Measurements from ENCODE around the gene THADA. TPM values are rescaled to one million over a fixed set of nuclear protein-coding genes. Genes with fewer than 3 reads are reported as not detected.
"Not testable (repeated sequence)": the region's sequence is repeated elsewhere in the genome, so short reads cannot be mapped to it uniquely, and the experiment has no call there.

Gene THADA
- total RNA-seq, result 10 to 100 TPM; 32.0 to 32.1 TPM

- peak; percentile 100 for DNase-seq
- peak within 1 kb of the TSS; percentile 95 for H3K27ac Mint-ChIP-seq
- H3K4me3 Mint-ChIP-seq, result peak within 1 kb of the TSS; percentile 93
- no peaks in the 10 kb centered on the region for H3K27me3 Mint-ChIP-seq
- peaks cover 41% of the 10 kb centered on the region for H3K4me1 Mint-ChIP-seq
- CTCF ChIA-PET, result interaction anchor here (0.7 to 4.1 kb wide), 12 partner anchors 10 to 795 kb away, joined by 3 to 24 read pairs (median 5); no protein-coding TSS in a partner anchor
- peaks cover 8% of the 10 kb centered on the region for H3K36me3 Mint-ChIP-seq
- peak; percentile 98 for ATAC-seq
- no peaks in the 10 kb centered on the region for H3K9me3 Mint-ChIP-seq (ENCODE audit: low read depth)
Observed at GRCh38 chr2:43595603-43596412, at the start of gene THADA. THADA (minus strand) TSS chr2:43596038; CDS start chr2:43592392, 3,646 bp downstream.

DNA sequence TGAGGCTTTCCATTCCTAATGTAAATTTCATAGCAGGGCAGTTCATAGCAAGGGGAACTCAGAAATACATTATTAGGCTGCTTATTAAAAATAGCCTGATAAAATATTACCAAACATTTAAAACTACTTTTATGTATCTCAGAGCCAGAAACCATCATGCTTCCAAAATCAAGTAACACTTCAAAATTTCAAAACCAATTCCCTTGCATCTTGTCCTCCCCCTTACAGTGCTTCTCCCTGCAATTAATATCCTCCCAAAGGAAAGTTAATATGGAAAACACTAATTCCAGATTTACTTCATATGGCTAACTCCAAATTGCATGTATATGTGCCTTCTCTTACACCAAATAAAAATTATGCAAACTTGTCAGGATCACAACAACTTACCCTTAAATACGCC, 47.8 kb upstream of the THADA start:
- no peak overlapping the region for H3K4me3 Mint-ChIP-seq
- DNase-seq (no peak), ATAC-seq (no peak)
- peaks cover 2% of the 10 kb centered on the region for H3K36me3 Mint-ChIP-seq
- no peaks in the 10 kb centered on the region for H3K4me1 Mint-ChIP-seq
- H3K9me3 Mint-ChIP-seq (ENCODE audit: low read depth), result no peaks in the 10 kb centered on the region
- H3K27me3 Mint-ChIP-seq, result peaks cover 22% of the 10 kb centered on the region
- CTCF ChIA-PET, result no interaction called here
- no peak overlapping the region for H3K27ac Mint-ChIP-seq

- CTCF ChIA-PET, result no interaction called here
- DNase-seq (no peak), ATAC-seq (no peak)
- Mint-ChIP-seq H3K4me3 (no peak overlapping the region), H3K4me1 (peaks cover 6% of the 10 kb centered on the region), H3K27me3 (peaks cover 23% of the 10 kb centered on the region), H3K36me3 (peaks cover 2% of the 10 kb centered on the region), H3K9me3 (ENCODE audit: low read depth) (no peaks in the 10 kb centered on the region), H3K27ac (no peak overlapping the region)
Observed at GRCh38 chr2:43642363-43642762, 46.5 kb upstream of the THADA start.

GRCh38 chr2:43637030-43637803, 41.4 kb upstream of the THADA start, which contains the start of gene PLEKHH2:
PLEKHH2 (plus strand) TSS chr2:43637260; CDS start chr2:43644674, 7,414 bp downstream.
- peaks cover 48% of the 10 kb centered on the region for H3K27me3 Mint-ChIP-seq
- H3K9me3 Mint-ChIP-seq (ENCODE audit: low read depth), result no peaks in the 10 kb centered on the region
- peak; percentile 91 for DNase-seq
- peak within 1 kb of the TSS; percentile 80 for H3K4me3 Mint-ChIP-seq
- peak within 1 kb of the TSS; percentile 66 for H3K27ac Mint-ChIP-seq
- ATAC-seq, result peak; percentile 100
- CTCF ChIA-PET, result interaction anchor here (0.8 to 1.0 kb wide), 5 partner anchors 19 to 140 kb away, joined by 3 to 4 read pairs (median 3); no protein-coding TSS in a partner anchor
- peaks cover 15% of the 10 kb centered on the region for H3K4me1 Mint-ChIP-seq
- peaks cover 2% of the 10 kb centered on the region for H3K36me3 Mint-ChIP-seq

- peak; percentile 46 for DNase-seq
- ATAC-seq, result peak; percentile 27
- CTCF ChIA-PET, result interaction anchor here (0.8 to 0.9 kb wide), 4 partner anchors 18 to 140 kb away, joined by 3 to 4 read pairs (median 3); no protein-coding TSS in a partner anchor
- H3K4me3 Mint-ChIP-seq, result peak overlapping the region; percentile 80
- H3K36me3 Mint-ChIP-seq, result peaks cover 2% of the 10 kb centered on the region
- H3K9me3 Mint-ChIP-seq (ENCODE audit: low read depth), result no peaks in the 10 kb centered on the region
- H3K4me1 Mint-ChIP-seq, result peaks cover 15% of the 10 kb centered on the region
- peak overlapping the region; percentile 66 for H3K27ac Mint-ChIP-seq
- H3K27me3 Mint-ChIP-seq, result peaks cover 54% of the 10 kb centered on the region
Observed at GRCh38 chr2:43636621-43637020, 40.8 kb upstream of the THADA start.

DNA sequence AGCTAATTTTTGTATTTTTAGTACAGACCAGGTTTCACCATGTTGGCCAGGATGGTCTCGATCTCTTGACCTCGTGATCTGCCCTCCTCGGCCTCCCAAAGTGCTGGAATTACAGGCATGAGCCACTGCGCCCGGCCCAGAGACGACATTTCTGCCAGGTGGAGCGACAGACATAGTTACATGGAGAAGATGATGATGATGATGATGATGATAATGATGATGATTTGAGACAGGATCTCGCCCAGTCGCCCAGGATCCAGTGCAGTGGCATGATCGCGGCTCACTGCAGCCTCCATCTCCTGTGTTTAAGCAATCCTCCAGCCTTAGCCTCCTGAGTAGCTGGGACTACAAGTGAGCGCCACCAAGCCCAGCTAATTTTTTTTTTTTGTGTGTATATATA, 40.3 kb upstream of the THADA start:
- peaks cover 58% of the 10 kb centered on the region for H3K27me3 Mint-ChIP-seq
- DNase-seq, result not testable (repeated sequence)

GRCh38 chr2:43634604-43635306, 38.9 kb upstream of the THADA start:
- CTCF ChIA-PET, result interaction anchor here (0.6 kb wide), 1 partner anchor 40 kb away, joined by 3 read pairs; no protein-coding TSS in a partner anchor
- peaks cover 15% of the 10 kb centered on the region for H3K4me1 Mint-ChIP-seq
- H3K9me3 Mint-ChIP-seq (ENCODE audit: low read depth), result no peaks in the 10 kb centered on the region
- DNase-seq (no peak), ATAC-seq (no peak)
- H3K36me3 Mint-ChIP-seq, result peaks cover 2% of the 10 kb centered on the region
- H3K4me3 Mint-ChIP-seq, result no peak overlapping the region
- peaks cover 70% of the 10 kb centered on the region for H3K27me3 Mint-ChIP-seq
- H3K27ac Mint-ChIP-seq, result no peak overlapping the region

More for the DNA sequence above, 40.3 kb upstream of the THADA start:
- Mint-ChIP-seq H3K4me3 (peak overlapping the region; percentile 80), H3K4me1 (peaks cover 15% of the 10 kb centered on the region)
- CTCF ChIA-PET, result interaction anchor here (0.9 kb wide), 1 partner anchor 66 kb away, joined by 3 read pairs; no protein-coding TSS in a partner anchor
- not testable (repeated sequence) for H3K27ac Mint-ChIP-seq; H3K9me3 Mint-ChIP-seq (ENCODE audit: low read depth); H3K36me3 Mint-ChIP-seq; ATAC-seq

- Mint-ChIP-seq H3K27me3 (peaks cover 70% of the 10 kb centered on the region), H3K4me1 (peaks cover 7% of the 10 kb centered on the region), H3K9me3 (ENCODE audit: low read depth) (no peaks in the 10 kb centered on the region), H3K36me3 (no peaks in the 10 kb centered on the region), H3K27ac (no peak overlapping the region), H3K4me3 (no peak overlapping the region)
- ATAC-seq (no peak), DNase-seq (no peak)
- CTCF ChIA-PET, result no interaction called here
Observed at GRCh38 chr2:43631618-43632317, 35.9 kb upstream of the THADA start.

DNA sequence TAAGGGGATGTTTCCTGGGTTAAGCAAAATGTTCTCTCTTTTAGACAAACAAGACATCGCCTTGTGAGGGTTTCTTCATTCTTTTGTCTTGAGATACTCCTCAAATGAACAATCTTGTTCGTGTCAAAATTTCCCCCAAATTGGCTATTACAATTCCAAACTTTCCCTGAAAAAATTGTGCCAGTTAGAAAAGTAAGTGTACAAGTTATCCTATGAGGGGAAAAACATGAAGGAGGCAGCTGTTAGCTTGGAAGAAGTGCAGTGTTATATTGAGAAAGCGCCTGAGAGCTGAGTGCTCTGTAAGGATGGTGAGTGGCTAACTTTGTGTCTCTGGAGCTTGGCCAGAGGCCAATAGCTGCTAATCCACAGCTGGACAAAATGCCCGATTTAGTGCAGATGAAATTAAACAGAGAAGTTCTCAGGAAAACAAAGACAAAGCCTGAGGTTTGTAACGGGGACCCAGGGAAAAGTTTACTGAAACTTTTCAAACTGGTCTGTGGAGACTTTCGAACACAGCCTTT, 27.2 kb upstream of the THADA start:
- CTCF ChIA-PET, result interaction anchor here (0.5 kb wide), 1 partner anchor 1983 kb away, joined by 4 read pairs; no protein-coding TSS in a partner anchor
- H3K4me1 Mint-ChIP-seq, result no peaks in the 10 kb centered on the region
- no peak overlapping the region for H3K4me3 Mint-ChIP-seq
- DNase-seq (no peak), ATAC-seq (no peak)
- no peak overlapping the region for H3K27ac Mint-ChIP-seq
- H3K36me3 Mint-ChIP-seq, result no peaks in the 10 kb centered on the region
- no peaks in the 10 kb centered on the region for H3K9me3 Mint-ChIP-seq (ENCODE audit: low read depth)
- peaks cover 28% of the 10 kb centered on the region for H3K27me3 Mint-ChIP-seq

DNA sequence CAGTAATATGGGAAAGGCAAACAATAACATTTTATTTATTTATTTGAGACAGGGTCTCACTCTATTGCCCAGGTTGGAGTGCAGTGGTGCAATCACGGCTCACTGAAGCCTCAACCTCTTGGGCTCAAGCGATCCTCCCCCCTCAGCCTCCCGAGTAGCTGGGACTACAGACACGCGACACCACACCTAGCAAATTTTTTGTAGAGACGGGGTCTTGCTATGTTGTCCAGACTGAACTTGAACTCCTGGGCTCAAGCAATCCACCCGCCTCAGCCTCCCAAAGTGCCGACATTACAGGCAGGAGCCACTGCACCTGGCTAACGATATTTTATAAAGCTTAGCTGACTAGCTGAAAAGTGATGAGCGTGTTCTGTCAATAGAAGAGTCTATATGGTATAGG, 23.7 kb upstream of the THADA start:
- Mint-ChIP-seq H3K36me3 (no peaks in the 10 kb centered on the region), H3K4me3 (no peak overlapping the region), H3K9me3 (ENCODE audit: low read depth) (no peaks in the 10 kb centered on the region), H3K27me3 (peaks cover 30% of the 10 kb centered on the region), H3K27ac (no peak overlapping the region), H3K4me1 (no peaks in the 10 kb centered on the region)
- no peak for ATAC-seq
- CTCF ChIA-PET, result interaction anchor here (1.7 kb wide), 1 partner anchor 14 kb away, joined by 3 read pairs; no protein-coding TSS in a partner anchor
- no peak for DNase-seq

GRCh38 chr2:43616967-43617680, 21.3 kb upstream of the THADA start:
- DNase-seq (no peak), ATAC-seq (no peak)
- Mint-ChIP-seq H3K27me3 (peaks cover 20% of the 10 kb centered on the region), H3K4me3 (no peak overlapping the region), H3K36me3 (no peaks in the 10 kb centered on the region), H3K27ac (no peak overlapping the region), H3K4me1 (peaks cover 2% of the 10 kb centered on the region), H3K9me3 (ENCODE audit: low read depth) (no peaks in the 10 kb centered on the region)
- CTCF ChIA-PET, result no interaction called here

- CTCF ChIA-PET, result interaction anchor here (1.5 kb wide), 1 partner anchor 17 kb away, joined by 5 read pairs; the partner anchor contains the start of gene THADA
- Mint-ChIP-seq H3K4me1 (peaks cover 2% of the 10 kb centered on the region), H3K4me3 (no peak overlapping the region), H3K27ac (no peak overlapping the region), H3K36me3 (no peaks in the 10 kb centered on the region), H3K9me3 (ENCODE audit: low read depth) (no peaks in the 10 kb centered on the region), H3K27me3 (peaks cover 9% of the 10 kb centered on the region)
- DNase-seq (no peak), ATAC-seq (no peak)
Observed at GRCh38 chr2:43612944-43613343, 17.1 kb upstream of the THADA start.

Measured in activated CD8-positive, alpha-beta memory T cell treated with anti-CD3 and anti-CD28 coated beads, Interleukin-2, amount 10 ng/mL, durations not matched to agents 7 days and 5 days (primary cell).